ENCODE measurements around the gene RIMBP3C. TPM values are rescaled to one million over a fixed set of nuclear protein-coding genes. Genes with fewer than 3 reads are reported as not detected.
A peak's percentile ranks its signal among the peaks of the same experiment; 100 is the strongest.

Gene RIMBP3C
- total and polyA plus RNA-seq, 2 donors from 2014 or later: 0.22 TPM; not detected in 1

DNA sequence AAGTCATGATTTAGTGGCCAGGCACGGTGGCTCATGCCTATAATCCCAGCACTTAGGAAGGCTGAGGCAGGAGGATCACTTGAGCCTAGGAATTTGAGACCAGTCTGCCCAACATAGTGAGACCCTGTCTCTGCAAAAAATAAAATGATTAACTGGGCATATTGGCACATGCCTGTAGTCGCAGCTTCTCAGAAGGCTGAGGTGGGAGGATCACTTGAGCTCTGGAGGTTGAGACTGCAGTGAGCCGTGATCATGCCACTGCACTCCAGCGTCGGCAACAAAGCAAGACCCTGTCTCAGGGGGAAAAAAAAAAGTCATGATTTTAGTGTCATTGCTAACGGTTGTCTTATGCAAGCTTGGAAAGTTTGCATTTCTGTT is 28.2 kb upstream of the RIMBP3C start:
- Histone ChIP-seq H3K9me3 (ENCODE audit: control insufficient read depth in 2 of 3, insufficient read depth in 1 of 3, low read length in 3 of 3) (no peaks in the 10 kb centered on the region), H3K4me3 (ENCODE audit: low read length in 3 of 3) (no peak overlapping the region), H3K9ac (ENCODE audit: low read length in 3 of 3) (no peak overlapping the region), H3K27ac (ENCODE audit: low read depth in 2 of 2, low read length in 2 of 2) (no peak overlapping the region), H3K36me3 (ENCODE audit: control insufficient read depth in 2 of 3, insufficient read depth in 3 of 3, low read length in 3 of 3) (no peaks in the 10 kb centered on the region), H3K27me3 (ENCODE audit: control insufficient read depth, insufficient read depth, low read length) (no peaks in the 10 kb centered on the region), H3K4me1 (ENCODE audit: control insufficient read depth in 2 of 3, insufficient read depth in 2 of 3, low read depth in 1 of 3, low read length in 3 of 3) (peaks cover 0 to 14% (median 8%) of the 10 kb centered on the region in 3 donors)
- DNase-seq (no peak), FAIRE-seq (no peak)
- TF ChIP-seq, protein P1, sequence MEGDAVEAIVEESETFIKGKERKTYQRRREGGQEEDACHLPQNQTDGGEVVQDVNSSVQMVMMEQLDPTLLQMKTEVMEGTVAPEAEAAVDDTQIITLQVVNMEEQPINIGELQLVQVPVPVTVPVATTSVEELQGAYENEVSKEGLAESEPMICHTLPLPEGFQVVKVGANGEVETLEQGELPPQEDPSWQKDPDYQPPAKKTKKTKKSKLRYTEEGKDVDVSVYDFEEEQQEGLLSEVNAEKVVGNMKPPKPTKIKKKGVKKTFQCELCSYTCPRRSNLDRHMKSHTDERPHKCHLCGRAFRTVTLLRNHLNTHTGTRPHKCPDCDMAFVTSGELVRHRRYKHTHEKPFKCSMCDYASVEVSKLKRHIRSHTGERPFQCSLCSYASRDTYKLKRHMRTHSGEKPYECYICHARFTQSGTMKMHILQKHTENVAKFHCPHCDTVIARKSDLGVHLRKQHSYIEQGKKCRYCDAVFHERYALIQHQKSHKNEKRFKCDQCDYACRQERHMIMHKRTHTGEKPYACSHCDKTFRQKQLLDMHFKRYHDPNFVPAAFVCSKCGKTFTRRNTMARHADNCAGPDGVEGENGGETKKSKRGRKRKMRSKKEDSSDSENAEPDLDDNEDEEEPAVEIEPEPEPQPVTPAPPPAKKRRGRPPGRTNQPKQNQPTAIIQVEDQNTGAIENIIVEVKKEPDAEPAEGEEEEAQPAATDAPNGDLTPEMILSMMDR (IDR thresholded peaks at IDR 0.05; ENCODE audit: borderline replicate concordance, extremely low read depth, insufficient read depth): no peak
- intact Hi-C loops (cut with DNase I): no loop called here

DNA sequence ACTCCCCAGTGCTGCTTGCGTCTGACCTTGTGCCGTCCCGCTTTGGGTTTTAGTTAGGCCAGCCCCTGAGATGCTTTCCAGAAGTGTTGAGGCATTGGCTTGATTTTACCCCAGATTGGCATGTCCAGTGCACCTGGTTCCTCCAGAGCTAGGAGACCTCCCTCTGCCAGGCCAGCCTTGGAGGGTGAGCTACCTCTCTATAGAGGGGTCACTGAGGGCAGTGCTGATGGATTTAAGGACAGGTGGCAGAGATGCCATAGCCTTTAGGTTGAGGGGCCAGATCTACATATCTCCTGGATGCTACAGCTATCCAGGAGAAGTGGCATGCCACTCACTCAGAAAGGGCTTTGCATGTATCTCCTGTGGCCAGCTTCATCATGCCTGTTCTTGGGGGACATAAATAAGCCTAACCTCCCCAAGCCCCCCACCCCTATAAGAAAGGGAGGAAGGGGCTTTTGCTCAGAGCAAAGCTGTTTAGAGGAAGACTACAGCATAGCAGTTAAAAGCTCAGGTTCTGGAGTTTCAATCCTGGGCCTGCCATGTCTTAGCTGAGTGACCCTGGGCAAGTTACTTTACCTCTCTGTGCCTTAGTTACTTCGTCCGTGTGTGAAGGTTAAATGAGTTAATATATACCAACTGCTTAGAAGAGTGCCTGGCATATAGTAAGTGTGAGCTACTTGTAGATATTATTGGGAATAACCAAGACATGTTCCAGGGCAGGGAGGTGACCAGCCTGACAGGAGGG is 22.7 kb upstream of the RIMBP3C start:
- H3K27me3 ChIP-seq (ENCODE audit: control insufficient read depth, insufficient read depth, low read length): no peaks in the 10 kb centered on the region
- peaks cover 0 to 48% (median 32%) of the 10 kb centered on the region in 3 donors for H3K4me1 ChIP-seq (ENCODE audit: control insufficient read depth in 2 of 3, insufficient read depth in 2 of 3, low read depth in 1 of 3, low read length in 3 of 3)
- H3K9me3 ChIP-seq (ENCODE audit: control insufficient read depth in 2 of 3, insufficient read depth in 1 of 3, low read length in 3 of 3): no peaks in the 10 kb centered on the region
- FAIRE-seq (no peak), DNase-seq (peak in 1 of 5 donors; percentile 24)
- H3K27ac ChIP-seq (ENCODE audit: low read depth in 2 of 2, low read length in 2 of 2): no peak overlapping the region
- TF ChIP-seq, protein P1 (IDR thresholded peaks at IDR 0.05; ENCODE audit: borderline replicate concordance, extremely low read depth, insufficient read depth): no peak
- no peak overlapping the region for H3K4me3 ChIP-seq (ENCODE audit: low read length in 3 of 3)
- H3K9ac ChIP-seq (ENCODE audit: low read length in 3 of 3): no peak overlapping the region
- intact Hi-C loops (cut with DNase I): no loop called here
- no peaks in the 10 kb centered on the region for H3K36me3 ChIP-seq (ENCODE audit: control insufficient read depth in 2 of 3, insufficient read depth in 3 of 3, low read length in 3 of 3)

DNA sequence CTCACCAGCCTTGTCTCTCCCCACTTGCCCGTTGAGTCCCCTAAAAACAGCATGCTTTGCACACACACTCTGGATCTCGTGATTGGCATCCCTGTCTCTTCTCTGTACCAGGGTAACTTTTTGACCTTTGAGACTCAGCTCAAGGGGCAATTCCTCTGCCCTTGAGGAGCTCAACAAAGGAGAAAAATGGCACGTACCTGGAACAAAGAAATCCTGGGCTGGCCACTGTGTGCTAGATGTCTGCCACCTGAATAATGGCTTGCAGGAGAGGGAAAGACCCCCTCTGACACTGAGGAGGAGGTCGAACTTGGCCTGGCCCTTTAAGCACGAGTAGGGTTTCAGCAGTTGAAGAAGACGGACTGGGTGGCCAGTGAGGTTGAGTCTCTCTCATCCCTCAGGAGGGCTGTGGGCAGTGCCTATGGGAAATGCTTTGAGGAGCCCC is 22.1 kb upstream of the RIMBP3C start:
- FAIRE-seq: no peak
- no peak overlapping the region for H3K4me3 ChIP-seq (ENCODE audit: low read length in 3 of 3)
- H3K36me3 ChIP-seq (ENCODE audit: control insufficient read depth in 2 of 3, insufficient read depth in 3 of 3, low read length in 3 of 3): no peaks in the 10 kb centered on the region
- H3K4me1 ChIP-seq (ENCODE audit: control insufficient read depth in 2 of 3, insufficient read depth in 2 of 3, low read depth in 1 of 3, low read length in 3 of 3): peaks cover 0 to 48% (median 32%) of the 10 kb centered on the region in 3 donors
- no peaks in the 10 kb centered on the region for H3K27me3 ChIP-seq (ENCODE audit: control insufficient read depth, insufficient read depth, low read length)
- H3K9me3 ChIP-seq (ENCODE audit: control insufficient read depth in 2 of 3, insufficient read depth in 1 of 3, low read length in 3 of 3): no peaks in the 10 kb centered on the region
- no peak overlapping the region for H3K27ac ChIP-seq (ENCODE audit: low read depth in 2 of 2, low read length in 2 of 2)
- DNase-seq: no peak
- TF ChIP-seq, protein P1 (IDR thresholded peaks at IDR 0.05; ENCODE audit: borderline replicate concordance, extremely low read depth, insufficient read depth): no peak
- no peak overlapping the region for H3K9ac ChIP-seq (ENCODE audit: low read length in 3 of 3)
- intact Hi-C loops (cut with DNase I): no loop called here

Data from kidney (tissue), 14 donors.